GM19455 (cell line): ENCODE measurements around the gene BRIP1.
"Not testable (repeated sequence)": the region's sequence is repeated elsewhere in the genome, so short reads cannot be mapped to it uniquely, and the experiment has no call there.

Experiments
- ATAC-seq: cut with Tn5 transposase; IDR thresholded peaks from one replicate; pipeline ENCODE4 v1.9.1; 2021; ENCODE audit not compliant: unreplicated experiment

Gene BRIP1

DNA sequence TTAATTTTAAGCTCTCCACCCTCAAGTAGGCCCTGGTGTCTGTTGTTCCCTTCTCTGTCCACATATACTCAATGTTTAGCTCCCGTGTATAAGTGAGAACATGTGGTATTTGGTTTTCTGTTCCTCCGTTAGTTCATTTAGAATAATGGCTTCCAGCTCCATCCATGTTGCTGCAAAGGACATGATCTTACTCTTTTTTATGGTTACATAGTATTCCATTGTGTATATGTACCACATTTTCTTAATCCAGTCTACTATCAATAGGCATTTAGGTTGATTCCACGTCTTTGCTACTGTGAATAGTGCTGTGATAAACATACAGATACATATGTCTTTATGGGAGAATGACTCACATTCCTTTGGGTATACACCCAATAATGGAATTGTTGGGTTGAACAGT, 160.9 kb downstream of the BRIP1 start:
- no peak for ATAC-seq

GRCh38 chr17:61701978-61702377, 161.3 kb downstream of the BRIP1 start:
- ATAC-seq, result no peak

- ATAC-seq, result no peak
These were observed 162.0 kb downstream of the BRIP1 start for GRCh38 chr17:61701334-61701733.

- no peak for ATAC-seq
These were observed 163.1 kb downstream of the BRIP1 start for GRCh38 chr17:61700252-61700651.

GRCh38 chr17:61699694-61700093, 163.6 kb downstream of the BRIP1 start:
- no peak for ATAC-seq

DNA sequence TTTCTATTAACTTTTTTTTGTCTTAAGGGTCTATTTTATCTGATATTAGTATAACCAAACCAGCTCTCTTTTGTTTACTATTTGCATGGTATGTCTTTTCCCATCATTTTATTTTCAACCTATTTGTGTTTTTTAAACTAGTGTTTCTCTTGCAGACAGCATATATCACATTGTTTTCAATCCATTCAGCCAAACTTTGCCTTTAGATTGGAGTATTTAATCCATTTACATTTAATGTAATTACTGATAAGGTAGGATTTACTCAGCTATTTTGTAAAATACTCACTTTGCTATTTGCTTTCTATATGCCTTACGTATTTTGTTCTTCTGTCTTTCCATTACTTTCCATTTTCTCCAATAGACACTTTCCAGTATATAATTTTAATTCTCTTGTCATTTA, 164.3 kb downstream of the BRIP1 start:
- ATAC-seq, result no peak

DNA sequence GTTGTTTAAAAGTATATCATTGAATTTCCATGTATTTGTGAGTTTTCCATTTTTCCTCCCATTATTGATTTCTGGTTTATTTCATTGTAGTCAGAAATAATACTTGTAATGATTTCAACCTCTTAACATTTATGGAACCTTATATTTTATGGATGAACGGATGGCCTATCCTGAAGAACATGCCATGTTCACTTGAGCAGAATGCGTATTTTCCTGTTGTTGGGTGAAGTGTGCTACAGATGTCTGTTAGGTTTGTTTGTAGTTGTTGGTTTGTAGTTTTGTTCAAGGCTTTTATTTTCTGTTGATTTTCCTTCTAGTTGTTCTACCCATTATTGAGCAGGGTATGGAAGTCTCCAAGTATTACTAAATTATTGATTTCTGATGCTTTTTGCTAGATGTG, 165.1 kb downstream of the BRIP1 start:
- ATAC-seq, result no peak

GRCh38 chr17:61695779-61696337, 167.5 kb downstream of the BRIP1 start:
- no peak for ATAC-seq

DNA sequence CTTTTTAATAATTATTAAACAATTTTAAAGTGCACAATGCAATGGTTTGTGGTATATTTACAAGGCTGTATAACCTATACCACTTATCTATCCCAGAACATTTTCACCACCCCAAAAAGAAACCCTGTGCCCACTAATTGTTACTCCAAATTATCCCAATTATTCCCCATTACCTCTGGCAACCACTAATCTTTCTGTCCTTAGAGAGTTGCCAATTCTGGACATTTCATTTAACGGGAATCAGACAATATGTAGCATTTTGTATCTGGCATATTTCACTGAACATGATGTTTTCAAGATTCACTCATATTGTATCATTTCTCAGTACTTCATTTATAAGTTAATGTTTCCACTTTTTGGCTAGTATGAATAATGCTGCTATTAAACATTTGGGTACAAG, 169.2 kb downstream of the BRIP1 start:
- ATAC-seq, result no peak

DNA sequence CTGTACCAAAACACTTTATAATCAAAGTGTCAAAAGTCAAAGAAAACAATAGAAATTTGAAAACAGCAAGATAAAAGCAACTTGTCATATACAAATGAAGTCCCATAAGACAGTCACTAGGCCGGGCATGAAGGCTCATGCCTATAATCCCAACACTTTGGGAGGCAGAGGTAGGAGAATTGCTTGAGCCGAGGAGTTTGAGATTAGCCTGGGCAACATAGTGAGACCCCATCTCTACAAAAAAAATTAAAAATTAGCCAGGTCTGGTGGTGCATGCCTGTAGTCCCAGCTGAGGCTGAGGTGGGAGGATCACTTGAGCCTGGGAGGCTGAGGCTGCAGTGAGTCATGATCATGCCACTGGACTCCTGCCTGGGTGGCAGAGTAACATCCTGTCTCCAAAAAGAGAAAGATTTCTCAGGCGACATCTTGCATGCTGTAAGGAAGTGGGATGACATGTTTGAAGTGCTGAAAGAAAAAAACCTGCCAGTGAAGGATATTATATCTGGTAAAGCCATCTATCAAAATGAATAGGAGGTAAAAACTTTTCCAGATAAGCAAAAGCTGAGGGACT, 173.6 kb downstream of the BRIP1 start:
- ATAC-seq, result no peak

DNA sequence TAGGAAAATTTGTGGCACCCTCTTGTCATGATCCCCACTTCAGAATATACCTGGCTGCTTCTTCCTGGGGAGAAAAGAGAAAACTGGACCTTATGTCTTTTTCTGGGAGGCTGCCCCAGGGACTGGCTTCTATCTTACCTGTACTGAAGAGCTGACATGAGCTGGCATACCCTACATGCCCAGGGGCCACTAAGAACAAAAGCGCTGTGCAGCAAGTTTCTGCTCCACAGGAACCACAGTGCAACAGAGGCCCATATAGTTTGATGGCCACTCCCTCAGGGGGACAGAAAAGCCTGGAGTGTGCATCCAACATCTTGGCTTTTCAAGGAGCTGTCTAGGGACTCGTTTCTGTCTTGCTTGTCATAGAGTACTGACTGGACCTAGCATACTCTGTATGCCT, 175.6 kb downstream of the BRIP1 start:
- ATAC-seq, result no peak

DNA sequence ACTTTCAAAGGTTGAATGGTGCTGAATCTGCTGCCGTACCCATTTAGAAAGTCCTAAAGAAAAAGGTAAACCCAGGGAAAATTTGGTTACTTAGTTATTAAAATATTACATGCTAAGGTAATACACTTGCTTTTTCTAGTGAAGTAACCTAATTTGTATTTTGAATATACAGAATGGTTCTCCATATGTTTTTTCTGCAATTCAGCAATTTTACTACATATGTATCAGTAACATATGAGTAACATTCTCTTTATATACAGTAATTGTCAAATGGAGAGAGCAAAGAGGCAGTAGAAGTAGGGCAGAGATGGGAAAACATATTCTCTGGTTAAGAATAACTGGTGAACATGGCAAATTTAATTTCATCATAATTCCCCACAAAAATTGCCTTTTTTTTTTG, 177.2 kb downstream of the BRIP1 start:
- ATAC-seq, result no peak

DNA sequence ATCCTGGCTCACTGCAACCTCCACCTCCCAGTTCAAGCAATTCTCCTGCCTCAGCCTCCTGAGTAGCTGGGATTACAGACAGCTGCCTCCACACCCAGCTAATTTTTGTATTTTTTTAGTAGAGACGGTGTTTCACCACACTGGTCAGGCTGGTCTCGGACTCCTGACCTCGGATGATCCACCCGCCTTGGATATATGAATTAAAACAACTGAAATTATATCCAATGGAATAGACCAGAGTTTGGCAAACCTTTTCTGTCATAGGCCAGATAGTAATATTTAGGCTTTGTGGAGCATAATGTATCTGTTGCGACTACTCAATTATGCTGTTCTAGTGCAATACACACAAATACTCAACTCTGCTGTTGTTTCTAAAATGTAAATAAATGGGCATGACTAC, 178.5 kb downstream of the BRIP1 start:
- no peak for ATAC-seq

GRCh38 chr17:61684172-61684571, 179.2 kb downstream of the BRIP1 start:
- no peak for ATAC-seq

GRCh38 chr17:61683466-61683865, 179.9 kb downstream of the BRIP1 start:
- ATAC-seq, result no peak

- no peak for ATAC-seq
These were observed 182.4 kb downstream of the BRIP1 start for GRCh38 chr17:61680921-61681320.

DNA sequence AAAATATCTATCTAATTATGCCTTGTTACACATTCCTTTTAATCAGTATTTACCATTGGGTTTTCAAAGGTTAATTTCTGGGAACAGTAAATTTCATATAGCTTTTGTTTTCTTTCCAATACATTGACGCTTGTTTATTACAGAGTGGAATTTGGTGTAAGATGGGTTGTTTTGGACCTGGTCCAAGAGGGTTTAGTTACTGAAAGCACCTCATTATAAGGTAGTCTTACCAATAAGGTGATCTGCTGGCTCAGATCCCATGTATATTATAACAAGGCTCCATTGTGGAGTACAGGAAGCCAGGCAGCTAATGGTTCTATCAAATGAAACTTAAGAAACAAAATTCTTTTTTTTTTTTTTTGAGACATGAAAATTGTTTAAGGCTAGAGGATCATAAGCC, 185.0 kb downstream of the BRIP1 start:
- no peak for ATAC-seq

GRCh38 chr17:61677150-61677811, 186.0 kb downstream of the BRIP1 start:
- not testable (repeated sequence) for ATAC-seq

GRCh38 chr17:61676522-61676921, 186.8 kb downstream of the BRIP1 start:
- ATAC-seq, result not testable (repeated sequence)

DNA sequence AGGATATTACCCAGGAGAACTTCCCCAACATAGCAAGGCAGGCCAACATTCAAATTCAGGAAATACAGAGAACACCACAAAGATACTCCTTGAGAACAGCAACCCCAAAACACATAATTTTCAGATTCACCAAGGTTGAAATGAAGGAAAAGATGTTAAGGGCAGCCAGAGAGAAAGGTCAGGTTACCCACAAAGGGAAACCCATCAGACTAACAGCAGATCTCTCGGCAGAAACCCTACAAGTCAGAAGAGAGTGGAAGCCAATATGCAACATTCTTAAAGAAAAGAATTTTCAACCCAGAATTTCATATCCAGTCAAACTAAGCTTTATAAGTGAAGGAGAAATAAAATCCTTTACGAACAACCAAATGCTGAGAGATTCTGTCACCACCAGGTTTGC, 188.7 kb downstream of the BRIP1 start:
- not testable (repeated sequence) for ATAC-seq

- not testable (repeated sequence) for ATAC-seq
These were observed 190.1 kb downstream of the BRIP1 start for GRCh38 chr17:61673019-61673897.

DNA sequence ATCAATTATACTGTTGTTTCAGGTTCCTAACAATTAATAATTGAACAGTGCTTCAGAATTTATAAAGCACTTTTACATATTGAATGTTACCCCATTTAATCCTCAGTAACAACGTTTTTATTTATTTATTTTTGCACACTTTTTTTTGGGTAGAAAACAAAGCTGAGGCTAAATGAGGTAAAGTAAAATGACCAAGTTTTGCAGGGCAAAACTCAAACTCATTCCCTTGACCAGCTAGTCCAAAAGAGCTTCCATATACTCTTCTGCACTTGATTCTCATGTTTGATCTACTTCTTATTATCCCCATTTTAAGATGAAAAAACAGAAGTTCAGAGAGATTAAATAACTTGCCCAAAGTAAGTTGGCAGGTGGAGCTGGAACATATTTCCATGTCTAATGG, 191.2 kb downstream of the BRIP1 start:
- no peak for ATAC-seq
